Epithelial cell of esophagus (primary cell): Measurements from ENCODE around the gene HCFC1.
A peak's percentile ranks its signal among the peaks of the same experiment; 100 is the strongest.

ENCODE experiments used
- DNase-seq: peaks from one replicate; pipeline ENCODE4 v3.0.0; 2010; ENCODE audit warnings: low read depth
- H3K4me3 ChIP-seq: 2 replicates; pipeline ENCODE4 v1.5.1; 2011; ENCODE audit warnings: mild to moderate bottlenecking, low read length, control low read depth
- TF ChIP-seq, protein P1 (sequence below): IDR thresholded peaks from 2 replicates; pipeline ENCODE4 v1.5.1; 2011; ENCODE audit warnings: low read depth, mild to moderate bottlenecking, low read length, control low read depth, inconsistent platforms; ENCODE audit not compliant: insufficient read depth; ENCODE audit errors: missing control alignments

HCFC1 gene

GRCh38 chrX:153973127-153974002, 1.7 kb upstream of the HCFC1 start:
- TF ChIP-seq, protein P1, sequence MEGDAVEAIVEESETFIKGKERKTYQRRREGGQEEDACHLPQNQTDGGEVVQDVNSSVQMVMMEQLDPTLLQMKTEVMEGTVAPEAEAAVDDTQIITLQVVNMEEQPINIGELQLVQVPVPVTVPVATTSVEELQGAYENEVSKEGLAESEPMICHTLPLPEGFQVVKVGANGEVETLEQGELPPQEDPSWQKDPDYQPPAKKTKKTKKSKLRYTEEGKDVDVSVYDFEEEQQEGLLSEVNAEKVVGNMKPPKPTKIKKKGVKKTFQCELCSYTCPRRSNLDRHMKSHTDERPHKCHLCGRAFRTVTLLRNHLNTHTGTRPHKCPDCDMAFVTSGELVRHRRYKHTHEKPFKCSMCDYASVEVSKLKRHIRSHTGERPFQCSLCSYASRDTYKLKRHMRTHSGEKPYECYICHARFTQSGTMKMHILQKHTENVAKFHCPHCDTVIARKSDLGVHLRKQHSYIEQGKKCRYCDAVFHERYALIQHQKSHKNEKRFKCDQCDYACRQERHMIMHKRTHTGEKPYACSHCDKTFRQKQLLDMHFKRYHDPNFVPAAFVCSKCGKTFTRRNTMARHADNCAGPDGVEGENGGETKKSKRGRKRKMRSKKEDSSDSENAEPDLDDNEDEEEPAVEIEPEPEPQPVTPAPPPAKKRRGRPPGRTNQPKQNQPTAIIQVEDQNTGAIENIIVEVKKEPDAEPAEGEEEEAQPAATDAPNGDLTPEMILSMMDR: no peak
- DNase-seq: no peak
- H3K4me3 ChIP-seq: peak overlapping the region; percentile 54

DNA sequence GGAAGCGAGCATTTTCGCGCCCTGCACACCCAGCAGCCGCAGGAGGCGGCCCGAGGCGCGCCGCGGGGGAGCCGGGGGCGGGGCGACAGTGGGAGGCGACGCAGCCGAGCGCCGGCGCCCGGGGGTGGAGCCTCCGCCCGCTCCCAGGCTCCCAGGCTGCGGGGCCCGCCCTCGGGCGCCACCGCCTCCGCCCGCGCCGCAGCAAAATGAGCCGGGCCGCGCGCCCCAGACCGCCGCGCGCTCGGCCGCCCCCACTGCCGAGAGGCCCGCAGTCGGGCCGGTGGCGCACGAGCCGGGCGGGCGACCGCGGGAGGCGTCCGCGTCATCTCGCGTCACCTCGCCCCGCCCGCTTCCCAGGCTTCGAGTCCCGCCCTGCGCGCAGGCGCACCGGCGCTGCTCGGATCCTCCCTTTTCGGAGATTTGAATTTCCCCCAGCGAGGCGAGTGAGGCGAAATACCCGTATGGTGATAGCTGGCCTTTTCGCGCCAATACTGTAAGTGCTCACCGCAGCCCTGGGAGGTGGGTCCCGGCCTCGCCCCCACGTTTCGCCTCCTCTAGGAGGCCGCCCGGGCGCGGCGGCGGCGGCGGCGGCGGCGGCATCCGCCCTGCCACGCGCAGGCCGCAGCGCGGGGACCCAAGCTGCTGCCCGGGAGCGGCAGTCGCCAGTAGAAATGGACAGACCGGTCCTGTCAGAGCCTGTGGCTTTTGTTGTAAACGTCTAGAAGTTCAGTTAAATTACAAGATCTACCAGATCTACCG, 929 bp upstream of the HCFC1 start, which contains the start of gene TMEM187:
TMEM187 (plus strand) TSS at position 387 of the 759 bp plus-strand sequence. CDS start 9,309 bp downstream, outside the sequence.
- TF ChIP-seq, protein P1: no peak
- peak within 1 kb of the TSS; percentile 77 for H3K4me3 ChIP-seq
- DNase-seq: peak; percentile 82

DNA sequence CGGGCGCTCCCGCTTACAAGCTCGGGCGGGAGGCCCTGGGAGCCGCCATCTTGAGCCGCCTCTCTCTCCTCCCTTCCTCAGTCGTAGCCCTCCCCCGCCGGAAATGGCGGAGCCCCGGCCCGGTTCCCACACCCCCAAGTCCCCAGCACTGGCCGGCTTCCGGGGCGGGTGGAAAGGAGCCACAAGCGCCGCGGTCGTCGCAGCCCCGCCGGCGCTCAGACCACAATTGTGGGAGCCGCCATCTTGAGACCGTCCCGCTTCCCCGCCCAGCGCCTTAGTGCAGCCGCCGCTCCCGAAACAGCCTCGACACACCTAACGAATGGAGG, 531 bp downstream of the HCFC1 start:
- peak overlapping the region; percentile 77 for H3K4me3 ChIP-seq
- DNase-seq: peak; percentile 89
- TF ChIP-seq, protein P1: no peak

DNA sequence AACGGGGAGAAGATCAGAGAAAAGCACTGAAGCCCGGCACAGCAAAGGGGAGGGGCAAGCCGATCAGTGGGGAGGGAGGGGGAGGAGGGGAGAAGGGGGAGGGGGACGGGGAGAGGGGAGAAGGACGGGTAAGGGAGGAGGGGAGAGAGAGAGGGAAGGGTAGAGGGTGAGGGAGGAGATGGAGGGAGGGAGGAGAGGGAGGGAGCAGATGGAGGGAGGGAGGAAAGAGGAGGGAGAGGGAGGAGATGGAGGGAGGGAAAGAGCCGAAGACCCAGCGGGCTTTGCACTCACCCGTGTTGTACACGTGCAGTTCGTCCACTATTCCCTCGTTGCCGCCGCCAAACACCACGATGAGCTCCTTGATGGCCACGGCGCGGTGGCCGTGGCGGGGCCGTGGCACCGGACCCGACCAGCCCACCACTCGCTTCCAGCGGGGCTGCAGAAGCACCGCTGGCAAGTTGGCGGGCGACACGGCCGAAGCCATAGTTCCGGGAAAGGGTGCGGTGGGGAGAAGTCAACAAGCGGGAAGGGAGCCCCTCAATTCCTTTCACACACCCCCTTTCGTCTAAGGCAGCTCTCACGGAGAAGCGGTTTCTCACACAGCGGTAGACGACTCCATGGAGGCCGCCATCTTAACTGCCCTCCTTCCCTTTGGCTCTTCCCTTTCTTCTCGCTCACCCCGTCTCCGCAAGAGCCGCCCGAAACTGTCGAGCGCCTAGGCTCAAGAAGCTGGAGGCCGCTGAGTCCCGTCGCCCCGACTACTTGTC, 1.1 kb downstream of the HCFC1 start:
- H3K4me3 ChIP-seq: peak overlapping the region; percentile 77
- DNase-seq: peak; percentile 14
- TF ChIP-seq, protein P1: no peak

- H3K4me3 ChIP-seq: peak overlapping the region; percentile 77
- TF ChIP-seq, protein P1: no peak
- no peak for DNase-seq
Observed at GRCh38 chrX:153969904-153970356, 1.7 kb downstream of the HCFC1 start.

GRCh38 chrX:153969125-153969903, 2.3 kb downstream of the HCFC1 start:
- TF ChIP-seq, protein P1: no peak
- H3K4me3 ChIP-seq: peak overlapping the region; percentile 77
- DNase-seq: no peak
